Gastroesophageal sphincter (tissue), 4 donors: ENCODE data around the gene C2CD4D. TPM values are rescaled to one million over a fixed set of nuclear protein-coding genes. Genes with fewer than 3 reads are reported as not detected.
"Not testable (repeated sequence)": the region's sequence is repeated elsewhere in the genome, so short reads cannot be mapped to it uniquely, and the experiment has no call there.

Source experiments
- ATAC-seq: fragments of 150-250 bp; one replicate; pipeline ENCODE4 v1.9.1; 2016; ENCODE audit warnings: mild to moderate bottlenecking, moderate library complexity
- H3K27ac ChIP-seq, 4 donors: fragments of 200-600 bp; sonication (generic) in 3 of 4; 1 replicate in 3 of 4; 2 replicates in 1 of 4; pipeline ENCODE4 v1.5.1; 2016 to 2019
- H3K27me3 ChIP-seq: fragments of 200-600 bp; sonication (generic); one replicate; pipeline ENCODE4 v1.5.1; 2019
- H3K36me3 ChIP-seq, 2 donors: fragments of 200-600 bp; sonication (generic); one replicate each; pipeline ENCODE4 v1.5.1; 2019; ENCODE audit warnings: control low read depth in 1 of 2
- H3K4me1 ChIP-seq, 3 donors: fragments of 200-600 bp; sonication (generic); 1 replicate in 2 of 3; 2 replicates in 1 of 3; pipeline ENCODE4 v1.5.1; 2016 to 2019; ENCODE audit warnings: control low read depth in 2 of 3
- H3K4me3 ChIP-seq, 2 donors: fragments of 200-600 bp; sonication (generic); one replicate each; pipeline ENCODE4 v1.5.1; 2019; ENCODE audit warnings: mild to moderate bottlenecking in 1 of 2, moderate library complexity in 1 of 2
- H3K9me3 ChIP-seq, 3 donors: fragments of 200-600 bp; sonication (generic); one replicate each; pipeline ENCODE4 v1.5.1; 2017 to 2019; ENCODE audit warnings: control low read depth in 2 of 3
- EP300 ChIP-seq: sonication (generic); formaldehyde crosslinking; IDR thresholded peaks from one replicate; pipeline ENCODE4 v1.6.1; 2017; ENCODE audit warnings: antibody characterized with exemption, mild to moderate bottlenecking
- POLR2A ChIP-seq, 2 donors: fragments of 450-650 bp; IDR thresholded peaks; one replicate each; pipeline ENCODE4 v1.6.1; 2017; ENCODE audit warnings: antibody characterized with exemption in 2 of 2, mild to moderate bottlenecking in 2 of 2, moderate library complexity in 1 of 2
- POLR2AphosphoS5 ChIP-seq: sonication (generic); formaldehyde crosslinking; IDR thresholded peaks from one replicate; pipeline ENCODE4 v1.6.1; 2017; ENCODE audit warnings: antibody characterized with exemption
- WGBS, 2 donors: methylation state at CpG; one replicate each; pipeline ENCODE4 v1.1.5; 2018; ENCODE audit warnings: low coverage in 1 of 2; 5-methylcytosine and 5-hydroxymethylcytosine counted together
- total RNA-seq, 4 donors: library from RNA; depleted of rRNA; stranded (reverse); fragments of >200 nt; gene quantifications; one replicate each; pipeline ENCODE4 v1.1.0, GENCODE V29; 2016
- TF ChIP-seq, protein P1 (sequence below), 4 experiments: fragments of 200-600 bp in 2 of 4; fragments of 450-650 bp in 2 of 4; sonication (generic) in 1 of 4; IDR thresholded peaks; one replicate each; pipeline ENCODE4 v1.5.1; 2017 to 2019; ENCODE audit warnings: antibody characterized with exemption in 4 of 4, mild to moderate bottlenecking in 2 of 4, moderate library complexity in 2 of 4

C2CD4D gene
- total RNA-seq, 4 donors from 2014 or later, result not detected

DNA sequence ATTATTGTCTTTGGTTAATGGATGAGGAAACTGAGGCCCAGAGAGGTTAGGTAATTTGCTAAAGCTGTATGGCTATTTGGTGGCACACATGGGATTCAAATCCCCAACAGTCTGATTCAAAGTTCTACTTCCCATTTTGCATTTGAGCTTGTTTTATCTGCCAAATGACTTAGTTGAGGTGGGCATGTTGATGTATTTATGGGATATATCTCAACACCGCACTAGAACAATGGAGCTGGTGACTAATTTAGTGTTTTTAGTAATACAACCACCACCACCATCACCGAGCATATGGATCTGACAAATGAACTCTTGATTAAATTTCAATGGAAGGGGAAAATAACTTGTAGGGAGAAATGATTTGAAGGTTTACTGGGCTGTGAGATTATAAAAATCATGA is 42.8 kb upstream of the C2CD4D start:
- TF ChIP-seq POLR2AphosphoS5 (no peak), POLR2A (IDR thresholded peaks at IDR 0.05) (no peak)
- TF ChIP-seq, protein P1, sequence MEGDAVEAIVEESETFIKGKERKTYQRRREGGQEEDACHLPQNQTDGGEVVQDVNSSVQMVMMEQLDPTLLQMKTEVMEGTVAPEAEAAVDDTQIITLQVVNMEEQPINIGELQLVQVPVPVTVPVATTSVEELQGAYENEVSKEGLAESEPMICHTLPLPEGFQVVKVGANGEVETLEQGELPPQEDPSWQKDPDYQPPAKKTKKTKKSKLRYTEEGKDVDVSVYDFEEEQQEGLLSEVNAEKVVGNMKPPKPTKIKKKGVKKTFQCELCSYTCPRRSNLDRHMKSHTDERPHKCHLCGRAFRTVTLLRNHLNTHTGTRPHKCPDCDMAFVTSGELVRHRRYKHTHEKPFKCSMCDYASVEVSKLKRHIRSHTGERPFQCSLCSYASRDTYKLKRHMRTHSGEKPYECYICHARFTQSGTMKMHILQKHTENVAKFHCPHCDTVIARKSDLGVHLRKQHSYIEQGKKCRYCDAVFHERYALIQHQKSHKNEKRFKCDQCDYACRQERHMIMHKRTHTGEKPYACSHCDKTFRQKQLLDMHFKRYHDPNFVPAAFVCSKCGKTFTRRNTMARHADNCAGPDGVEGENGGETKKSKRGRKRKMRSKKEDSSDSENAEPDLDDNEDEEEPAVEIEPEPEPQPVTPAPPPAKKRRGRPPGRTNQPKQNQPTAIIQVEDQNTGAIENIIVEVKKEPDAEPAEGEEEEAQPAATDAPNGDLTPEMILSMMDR (IDR thresholded peaks at IDR 0.05), result no peak
- no peaks in the 10 kb centered on the region for H3K4me1 ChIP-seq
- H3K27me3 ChIP-seq, result no peaks in the 10 kb centered on the region
- H3K9me3 ChIP-seq, result no peaks in the 10 kb centered on the region
- H3K4me3 ChIP-seq, result no peak overlapping the region
- 100% methylated on average over 2 of the region's 2 CpGs for WGBS, 2 donors
- no peak overlapping the region for H3K27ac ChIP-seq
- H3K36me3 ChIP-seq, result peaks cover 0 to 34% of the 10 kb centered on the region in 2 donors
- no peak for ATAC-seq

DNA sequence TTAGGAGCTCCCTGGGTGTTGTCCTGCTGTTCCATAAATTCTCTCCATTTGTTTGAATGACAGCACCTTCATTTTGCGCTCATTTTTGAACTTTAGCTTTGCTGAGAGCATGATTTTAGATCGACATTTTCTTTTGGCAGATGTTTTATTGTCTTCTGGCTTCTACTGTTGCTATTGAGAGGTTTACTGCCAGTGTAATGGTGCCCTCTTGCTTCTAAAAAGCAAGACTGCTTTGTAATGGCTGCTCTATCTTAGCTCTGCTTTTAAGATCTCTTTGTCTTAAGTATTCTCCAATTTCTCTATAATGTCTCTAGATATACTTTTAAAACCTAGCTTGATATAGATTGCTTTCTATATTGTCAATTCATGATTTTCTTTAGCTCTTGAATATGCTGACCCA is 41.9 kb upstream of the C2CD4D start:
- whole genome bisulfite sequencing, 2 donors, result 46 to 68% methylated on average over 2 of the region's 2 CpGs
- TF ChIP-seq EP300, result no peak
- TF ChIP-seq, protein P1 (IDR thresholded peaks at IDR 0.05), result no peak
- H3K27ac ChIP-seq, result no peak overlapping the region
- H3K4me1 ChIP-seq, result no peaks in the 10 kb centered on the region
- H3K36me3 ChIP-seq, result peaks cover 0 to 33% of the 10 kb centered on the region in 2 donors
- H3K4me3 ChIP-seq, result no peak overlapping the region
- no peak for ATAC-seq
- no peaks in the 10 kb centered on the region for H3K9me3 ChIP-seq
- H3K27me3 ChIP-seq, result no peaks in the 10 kb centered on the region

DNA sequence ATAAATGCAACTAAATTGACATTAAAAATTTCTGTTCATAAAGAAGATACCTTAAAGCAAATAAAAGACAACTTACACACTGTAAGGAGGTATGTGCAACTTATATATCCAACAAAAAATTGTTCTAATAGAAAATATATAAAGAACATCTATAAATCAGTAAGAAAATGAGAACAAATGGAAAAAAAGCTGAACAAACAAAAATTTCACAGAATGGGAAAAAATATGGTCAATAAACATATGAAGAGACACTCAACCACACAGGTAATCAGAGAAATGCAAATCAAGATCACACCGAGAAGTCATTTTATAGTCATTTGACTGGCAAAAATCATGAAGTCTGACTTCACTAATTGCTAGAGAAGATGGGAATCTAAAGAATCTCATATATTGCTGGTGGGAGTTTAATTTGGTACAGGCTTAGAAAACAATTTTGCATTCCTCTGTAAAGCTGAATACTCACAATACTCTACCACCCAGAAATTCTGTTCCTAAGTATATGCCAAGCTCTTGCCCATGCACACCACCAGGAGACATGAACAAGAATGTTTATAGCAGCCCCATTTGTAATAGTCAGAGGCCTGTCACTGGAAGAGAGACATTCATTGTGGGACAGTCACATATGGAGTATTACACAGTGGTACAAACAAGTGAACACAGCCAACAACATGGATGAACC is 35.9 kb upstream of the C2CD4D start:
- Histone ChIP-seq H3K27me3 (no peaks in the 10 kb centered on the region), H3K27ac (no peak overlapping the region), H3K36me3 (peaks cover 0 to 65% of the 10 kb centered on the region in 2 donors), H3K9me3 (no peaks in the 10 kb centered on the region), H3K4me1 (no peaks in the 10 kb centered on the region), H3K4me3 (no peak overlapping the region)
- TF ChIP-seq POLR2A (IDR thresholded peaks at IDR 0.05), result no peak
- TF ChIP-seq, protein P1 (IDR thresholded peaks at IDR 0.05), result no peak
- no peak for TF ChIP-seq EP300
- no peak for TF ChIP-seq POLR2AphosphoS5
- ATAC-seq, result no peak
- WGBS, 2 donors, result 67 to 91% methylated on average over 1 of the region's 1 CpG

GRCh38 chr1:151872776-151873175 is 33.2 kb upstream of the C2CD4D start:
- WGBS, 2 donors, result 68 to 100% methylated on average over 1 to 3 of the region's 9 CpGs
- not testable (repeated sequence) for H3K9me3 ChIP-seq, H3K27ac ChIP-seq, H3K4me1 ChIP-seq, ATAC-seq, H3K27me3 ChIP-seq, H3K4me3 ChIP-seq
- H3K36me3 ChIP-seq, result peaks cover 0 to 51% of the 10 kb centered on the region in 2 donors

- TF ChIP-seq POLR2A (IDR thresholded peaks at IDR 0.05), result no peak
- TF ChIP-seq, protein P1 (IDR thresholded peaks at IDR 0.05), result no peak
- no peak for TF ChIP-seq EP300
- no peak for TF ChIP-seq POLR2AphosphoS5
- 34 to 51% methylated on average over 4 to 5 of the region's 5 CpGs for WGBS, 2 donors
- H3K27ac ChIP-seq, result no peak overlapping the region
- ATAC-seq, result no peak
- no peaks in the 10 kb centered on the region for H3K9me3 ChIP-seq
- no peak overlapping the region for H3K4me3 ChIP-seq
- no peaks in the 10 kb centered on the region for H3K4me1 ChIP-seq
- H3K27me3 ChIP-seq, result peaks cover 2% of the 10 kb centered on the region
- peaks cover 0 to 39% of the 10 kb centered on the region in 2 donors for H3K36me3 ChIP-seq
Observed at GRCh38 chr1:151871284-151872030, 31.8 kb upstream of the C2CD4D start.
